ENCODE measurements around the gene ZMAT5. TPM values are rescaled to one million over a fixed set of nuclear protein-coding genes. Genes with fewer than 3 reads are reported as not detected.

ZMAT5 gene
- total and polyA plus RNA-seq, 9 of the 15 experiments (the other 6 are each of a cell fraction or from before 2014, with no cell fraction given), result 2.0 to 25.2 (median 11.9) TPM

GRCh38 chr22:29767171-29768051 is 604 bp upstream of the ZMAT5 start, which contains the start of gene UQCR10 (continued):
- no peak for TF ChIP-seq NR2C2 (CRISPR knock-in tag; IDR thresholded peaks at IDR 0.05)
- TF ChIP-seq NR2C2 (tag; IDR thresholded peaks at IDR 0.05), result peak; percentile 98
- TF ChIP-seq IRF1 (CRISPR knock-in tag; IDR thresholded peaks at IDR 0.05; ENCODE audit: borderline replicate concordance), result no peak
- TF ChIP-seq EP300 (IDR thresholded peaks at IDR 0.05; ENCODE audit: low read length), result no peak
- TF ChIP-seq CEBPZ (IDR thresholded peaks at IDR 0.05; ENCODE audit: borderline replicate concordance, low read depth, low read length), result no peak
- TF ChIP-seq PHF20 (IDR thresholded peaks at IDR 0.05; ENCODE audit: partially characterized antibody), result peak; percentile 73
- peak in 1 of 2 experiments; percentile 53; a peak in 2 of 4 replicates for TF ChIP-seq ARNT (IDR thresholded peaks at IDR 0.05)
- no peak for TF ChIP-seq MAFF (IDR thresholded peaks at IDR 0.05; ENCODE audit: low read length)
- TF ChIP-seq ZBTB7A (IDR thresholded peaks at IDR 0.05; ENCODE audit: borderline replicate concordance, control insufficient read depth, low read depth, low read length), result no peak
- TF ChIP-seq SIX5 (IDR thresholded peaks at IDR 0.05; ENCODE audit: borderline replicate concordance in 1 of 2, insufficient read depth in 1 of 2, low read depth in 1 of 2, low read length in 2 of 2), result 0 out of 4 replicates have a peak, but pooled peaks of 1 of the 2 experiments have one; percentile 6
- no peak for TF ChIP-seq CHD4 (IDR thresholded peaks at IDR 0.05; ENCODE audit: insufficient read depth, insufficient replicate concordance, low read depth, low read length, poor library complexity, severe bottlenecking)
- peak; percentile 92 for TF ChIP-seq TAF7 (tag; IDR thresholded peaks at IDR 0.05)
- peak; percentile 83 for TF ChIP-seq PHF8 (IDR thresholded peaks at IDR 0.05; ENCODE audit: borderline replicate concordance, low read length)
- TF ChIP-seq ZNF445 (CRISPR knock-in tag; IDR thresholded peaks at IDR 0.05; ENCODE audit: low read depth), result no peak
- TF ChIP-seq FOS (IDR thresholded peaks at IDR 0.05; ENCODE audit: extremely low read depth, insufficient read length), result no peak
- no peak for TF ChIP-seq ZNF398 (CRISPR knock-in tag; IDR thresholded peaks at IDR 0.05)
- TF ChIP-seq KLF1 (tag; IDR thresholded peaks at IDR 0.05), result no peak
- TF ChIP-seq E2F6 (IDR thresholded peaks at IDR 0.05; ENCODE audit: borderline replicate concordance in 1 of 2, extremely low read depth in 1 of 2, insufficient read depth in 1 of 2, insufficient read length in 1 of 2, low read depth in 1 of 2, low read length in 1 of 2, poor library complexity in 1 of 2, severe bottlenecking in 1 of 2), result peak in 1 of 2 experiments; percentile 5
- TF ChIP-seq DIDO1 (tag; IDR thresholded peaks at IDR 0.05; ENCODE audit: low read depth), result no peak
